IMR-90 (cell line): ENCODE measurements around the gene FSIP1. TPM values are rescaled to one million over a fixed set of nuclear protein-coding genes. Genes with fewer than 3 reads are reported as not detected.

Source experiments
- ATAC-seq: fragments of 200-7000 bp; cut with Tn5 transposase; 2 replicates; pipeline ENCODE4 v1.9.1; 2020; ENCODE audit warnings: low read depth, mild to moderate bottlenecking, moderate library complexity
- BruUV-seq: library from RNA; stranded (reverse); fragments of 400-500 nt; replicated peaks from 2 replicates; lab custom pipeline; 2021; lab: Mats Ljungman, UMichigan
- CTCF ChIA-PET: fragments of 300-600 bp; formaldehyde crosslinking; extraction: SDS; loops from one replicate; lab custom pipeline; 2021; ENCODE audit warnings: antibody characterized with exemption; lab: Yijun Ruan, JAX
- POLR2A ChIA-PET: fragments of 300-600 bp; sonication (Branson Sonifier 250); formaldehyde crosslinking; loops from one replicate; lab custom pipeline; 2022; ENCODE audit warnings: antibody characterized with exemption; ENCODE audit not compliant: unreplicated experiment; lab: Charles Lee
- DNase-seq: peaks from one replicate; pipeline ENCODE4 v3.0.0; 2013
- H2AFZ ChIP-seq: replicated peaks from 2 replicates; pipeline ENCODE3; 2013; ENCODE audit warnings: low read length, mild to moderate bottlenecking; ENCODE audit not compliant: poor library complexity
- H2AK5ac ChIP-seq: 2 replicates; pipeline ENCODE4 v1.6.1; 2013; ENCODE audit warnings: low read depth, low read length, inconsistent platforms
- H2AK9ac ChIP-seq: replicated peaks from 2 replicates; pipeline ENCODE3; 2013; ENCODE audit warnings: mild to moderate bottlenecking, low read depth, low read length, moderate library complexity; ENCODE audit not compliant: poor library complexity
- H2BK120ac ChIP-seq: 2 replicates; pipeline ENCODE4 v1.6.1; 2013; ENCODE audit warnings: low read depth, low read length, inconsistent platforms
- H2BK15ac ChIP-seq: 3 replicates; pipeline ENCODE4 v1.6.1; 2013; ENCODE audit warnings: low read depth, low read length, inconsistent platforms
- H2BK20ac ChIP-seq: 2 replicates; pipeline ENCODE4 v1.6.1; 2013; ENCODE audit warnings: low read depth, mild to moderate bottlenecking, inconsistent platforms, low read length, moderate library complexity
- H2BK5ac ChIP-seq: 2 replicates; pipeline ENCODE4 v1.6.1; 2013; ENCODE audit warnings: mild to moderate bottlenecking, low read depth, low read length, inconsistent platforms; ENCODE audit not compliant: poor library complexity, severe bottlenecking
- H3K14ac ChIP-seq: replicated peaks from 2 replicates; pipeline ENCODE4 v1.6.1; 2013; ENCODE audit warnings: low read depth, low read length, inconsistent platforms
- H3K18ac ChIP-seq: 2 replicates; pipeline ENCODE4 v1.6.1; 2013; ENCODE audit warnings: low read depth, low read length, control low read depth
- H3K23ac ChIP-seq: 2 replicates; pipeline ENCODE4 v1.6.1; 2013; ENCODE audit warnings: low read depth, low read length, inconsistent platforms
- H3K27ac ChIP-seq: 2 replicates; pipeline ENCODE4 v1.5.1; 2013; ENCODE audit warnings: mild to moderate bottlenecking, control low read depth, low read length; ENCODE audit not compliant: insufficient read depth
- H3K27me3 ChIP-seq: 2 replicates; pipeline ENCODE4 v1.6.1; 2013; ENCODE audit warnings: low read length; ENCODE audit not compliant: control insufficient read depth, insufficient read depth
- H3K36me3 ChIP-seq: 2 replicates; pipeline ENCODE4 v1.6.1; 2013; ENCODE audit warnings: low read length, mixed read lengths; ENCODE audit not compliant: control insufficient read depth, insufficient read depth
- H3K4ac ChIP-seq: 2 replicates; pipeline ENCODE4 v1.6.1; 2013; ENCODE audit warnings: low read depth, low read length, inconsistent platforms
- H3K4me1 ChIP-seq: 2 replicates; pipeline ENCODE4 v1.6.1; 2013; ENCODE audit warnings: low read length, mixed read lengths; ENCODE audit not compliant: control insufficient read depth, insufficient read depth
- H3K4me2 ChIP-seq: 2 replicates; pipeline ENCODE4 v1.6.1; 2013; ENCODE audit warnings: low read depth, mild to moderate bottlenecking, control low read depth, low read length, moderate library complexity
- H3K4me3 ChIP-seq: 2 replicates; pipeline ENCODE4 v1.5.1; 2013; ENCODE audit warnings: low read depth, mild to moderate bottlenecking, control low read depth, low read length, moderate library complexity; ENCODE audit not compliant: insufficient read depth
- H3K56ac ChIP-seq: 2 replicates; pipeline ENCODE4 v1.6.1; 2013; ENCODE audit warnings: low read length, inconsistent platforms; ENCODE audit not compliant: insufficient read depth; ENCODE audit errors: extremely low read depth
- H3K79me1 ChIP-seq, 2 experiments: 2 replicates each; pipeline ENCODE4 v1.6.1; 2013; ENCODE audit warnings: low read length in 2 of 2, inconsistent platforms in 1 of 2, low read depth in 1 of 2
- H3K9ac ChIP-seq: 2 replicates; pipeline ENCODE4 v1.6.1; 2013; ENCODE audit warnings: low read depth, low read length, control low read depth
- H3K9me1 ChIP-seq: 2 replicates; pipeline ENCODE4 v1.6.1; 2013; ENCODE audit warnings: low read length, inconsistent platforms; ENCODE audit not compliant: insufficient read depth
- H3K9me3 ChIP-seq: 2 replicates; pipeline ENCODE4 v1.6.1; 2013; ENCODE audit warnings: low read length; ENCODE audit not compliant: control insufficient read depth, insufficient read depth
- H4K20me1 ChIP-seq: 2 replicates; pipeline ENCODE4 v1.6.1; 2013; ENCODE audit warnings: low read length, inconsistent platforms; ENCODE audit not compliant: insufficient read depth
- H4K5ac ChIP-seq: 2 replicates; pipeline ENCODE4 v1.6.1; 2013; ENCODE audit warnings: mild to moderate bottlenecking, low read depth, low read length, control low read depth
- H4K8ac ChIP-seq, 2 experiments: 2 replicates each; pipeline ENCODE4 v1.6.1; 2013; ENCODE audit warnings: low read depth in 2 of 2, low read length in 2 of 2, control low read depth in 1 of 2, inconsistent platforms in 1 of 2
- H4K91ac ChIP-seq: 2 replicates; pipeline ENCODE4 v1.6.1; 2013; ENCODE audit warnings: low read depth, low read length, inconsistent platforms; ENCODE audit not compliant: insufficient read depth
- FOS ChIP-seq: fragments of 150-350 bp; IDR thresholded peaks from 2 replicates; pipeline ENCODE4 v1.6.1; 2016; ENCODE audit warnings: low read depth, low read length
- dilution Hi-C: fragments of 300-500 bp; cut with HindIII; formaldehyde crosslinking; loops from one replicate; pipeline ENCODE4 v1.14.3; 2018; ENCODE audit warnings: low sequenced_read_pairs; ENCODE audit not compliant: unreplicated experiment
- in situ Hi-C: fragments of 300-500 bp; cut with MboI; formaldehyde crosslinking; loops from 3 replicates; pipeline ENCODE4 v1.14.3; 2019; ENCODE audit warnings: low sequenced_read_pairs, inconsistent platforms, mixed read lengths
- intact Hi-C: fragments of 100-400 bp; cut with micrococcal nuclease; formaldehyde crosslinking; loops from 2 replicates; pipeline ENCODE4 v1.10.0; 2022
- polyA plus RNA-seq, 3 experiments: library from polyadenylated mRNA; depleted of rRNA; stranded (reverse); fragments of >200 nt; gene quantifications; 2 replicates each; pipeline ENCODE4 v1.2.3, GENCODE V29; 2012; ENCODE audit warnings: low replicate concordance in 1 of 3
- total RNA-seq: library from RNA; depleted of rRNA; stranded (reverse); fragments of >200 nt; gene quantifications from 2 replicates; pipeline ENCODE4 v1.2.3, GENCODE V29; 2012
- TF ChIP-seq, protein P1 (sequence below): fragments of 150-350 bp; IDR thresholded peaks from 2 replicates; pipeline ENCODE4 v1.6.1; 2017; ENCODE audit warnings: mild to moderate bottlenecking, antibody characterized with exemption, low read length, low read depth

The FSIP1 gene
- total and polyA plus RNA-seq, 2 of the 4 experiments (the other 2 are of a cell fraction) = 0.10 to 0.18 TPM

DNA sequence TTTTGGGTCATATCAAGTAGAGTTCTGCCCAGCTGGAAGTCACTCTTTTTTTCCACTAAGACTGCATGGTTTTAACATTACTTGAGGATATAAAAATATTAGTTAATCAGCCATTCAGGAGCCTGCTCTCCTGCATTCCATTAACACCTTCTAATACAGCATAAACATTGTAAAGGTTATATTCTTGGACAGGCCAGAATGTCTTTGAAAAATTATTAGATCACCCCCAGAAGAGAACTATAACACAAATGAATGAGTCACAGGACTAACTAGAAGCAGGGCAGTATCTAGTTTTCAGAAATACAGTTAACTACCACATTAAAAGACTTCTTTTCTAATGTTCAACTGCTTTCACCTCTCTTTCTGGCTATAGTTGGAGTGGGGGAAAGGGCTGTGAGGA is 120.9 kb downstream of the FSIP1 start:
- peak overlapping the region; percentile 76; the same call in 1 of the 2 replicates for H3K18ac ChIP-seq
- intact Hi-C loops (loop anchor here (5.0 kb wide), 1 partner anchor 59 kb away; no protein-coding TSS in a partner anchor), dilution Hi-C loops (no loop called here), in situ Hi-C loops (no loop called here)
- H4K5ac ChIP-seq = no peak overlapping the region
- H3K14ac ChIP-seq = 0 out of 2 replicates have a peak overlapping the region, but pooled peaks have one; percentile 34
- DNase-seq (peak; percentile 31), ATAC-seq (peak; percentile 52)
- no peak overlapping the region for H3K9ac ChIP-seq
- H2AK9ac ChIP-seq = no peak overlapping the region
- no peak overlapping the region for H2BK120ac ChIP-seq
- H3K9me3 ChIP-seq = no peaks in the 10 kb centered on the region
- no peaks in the 10 kb centered on the region for H3K36me3 ChIP-seq
- no peak overlapping the region for H2AK5ac ChIP-seq
- H2BK5ac ChIP-seq = no peak overlapping the region
- no peaks in the 10 kb centered on the region for H3K9me1 ChIP-seq
- H2AFZ ChIP-seq = no peak overlapping the region
- no peaks in the 10 kb centered on the region for H3K27me3 ChIP-seq
- ChIA-PET CTCF (no interaction called here), POLR2A (no interaction called here)
- 0 out of 2 replicates have a peak, but pooled peaks have one; percentile 8 for TF ChIP-seq FOS
- TF ChIP-seq, protein P1, sequence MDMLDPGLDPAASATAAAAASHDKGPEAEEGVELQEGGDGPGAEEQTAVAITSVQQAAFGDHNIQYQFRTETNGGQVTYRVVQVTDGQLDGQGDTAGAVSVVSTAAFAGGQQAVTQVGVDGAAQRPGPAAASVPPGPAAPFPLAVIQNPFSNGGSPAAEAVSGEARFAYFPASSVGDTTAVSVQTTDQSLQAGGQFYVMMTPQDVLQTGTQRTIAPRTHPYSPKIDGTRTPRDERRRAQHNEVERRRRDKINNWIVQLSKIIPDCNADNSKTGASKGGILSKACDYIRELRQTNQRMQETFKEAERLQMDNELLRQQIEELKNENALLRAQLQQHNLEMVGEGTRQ = no peak
- H3K23ac ChIP-seq = no peak overlapping the region
- no peak overlapping the region for H3K4me3 ChIP-seq
- H2BK15ac ChIP-seq = no peak overlapping the region
- no peak overlapping the region for H2BK20ac ChIP-seq
- H4K20me1 ChIP-seq = no peaks in the 10 kb centered on the region
- peak overlapping the region; percentile 71; the same call in 1 of the 2 replicates for H3K4me2 ChIP-seq
- no peak overlapping the region for H3K56ac ChIP-seq
- H3K79me1 ChIP-seq = no peaks in the 10 kb centered on the region
- no peak overlapping the region for H3K27ac ChIP-seq
- H4K91ac ChIP-seq = no peak overlapping the region
- H4K8ac ChIP-seq = no peak overlapping the region
- peak overlapping the region; percentile 30; the same call in 1 of the 2 replicates for H3K4ac ChIP-seq
- no TSS peak for BruUV-seq
- H3K4me1 ChIP-seq = peaks cover 8% of the 10 kb centered on the region
